Osteocyte (in vitro differentiated cells): ENCODE measurements around the gene MELTF. TPM values are rescaled to one million over a fixed set of nuclear protein-coding genes. Genes with fewer than 3 reads are reported as not detected.

Experiments used
- DNase-seq: peaks from one replicate; pipeline ENCODE4 v3.0.0; 2021; ENCODE audit warnings: mixed read lengths; ENCODE audit not compliant: unreplicated experiment; ENCODE audit errors: extremely low spot score
- H3K27ac Mint-ChIP-seq: one replicate; pipeline ENCODE4 v1.8.0; 2021; ENCODE audit warnings: mild to moderate bottlenecking, mixed read lengths; ENCODE audit not compliant: unreplicated experiment
- H3K27me3 Mint-ChIP-seq: one replicate; pipeline ENCODE4 v1.8.0; 2021; ENCODE audit warnings: mixed read lengths; ENCODE audit not compliant: unreplicated experiment
- H3K36me3 Mint-ChIP-seq: one replicate; pipeline ENCODE4 v1.8.0; 2021; ENCODE audit warnings: mixed read lengths; ENCODE audit not compliant: unreplicated experiment
- H3K4me1 Mint-ChIP-seq: one replicate; pipeline ENCODE4 v1.8.0; 2021; ENCODE audit warnings: mixed read lengths; ENCODE audit not compliant: unreplicated experiment
- H3K4me3 Mint-ChIP-seq: one replicate; pipeline ENCODE4 v1.8.0; 2021; ENCODE audit warnings: mild to moderate bottlenecking, moderate library complexity, mixed read lengths; ENCODE audit not compliant: unreplicated experiment
- H3K9me3 Mint-ChIP-seq: one replicate; pipeline ENCODE4 v1.8.0; 2021; ENCODE audit warnings: mixed read lengths; ENCODE audit not compliant: unreplicated experiment
- total RNA-seq: library from RNA; stranded (reverse); gene quantifications from 2 replicates; pipeline ENCODE4 v1.2.1, GENCODE V29; 2021
- TF ChIP-seq, protein P1 (sequence below): fragments of 200-600 bp; sonication (generic); IDR thresholded peaks from 2 replicates; pipeline ENCODE4 v1.5.0; 2021; ENCODE audit warnings: antibody characterized with exemption, mild to moderate bottlenecking, moderate library complexity

The MELTF gene
- total RNA-seq, 1 donor from 2014 or later = 1.4 TPM

DNA sequence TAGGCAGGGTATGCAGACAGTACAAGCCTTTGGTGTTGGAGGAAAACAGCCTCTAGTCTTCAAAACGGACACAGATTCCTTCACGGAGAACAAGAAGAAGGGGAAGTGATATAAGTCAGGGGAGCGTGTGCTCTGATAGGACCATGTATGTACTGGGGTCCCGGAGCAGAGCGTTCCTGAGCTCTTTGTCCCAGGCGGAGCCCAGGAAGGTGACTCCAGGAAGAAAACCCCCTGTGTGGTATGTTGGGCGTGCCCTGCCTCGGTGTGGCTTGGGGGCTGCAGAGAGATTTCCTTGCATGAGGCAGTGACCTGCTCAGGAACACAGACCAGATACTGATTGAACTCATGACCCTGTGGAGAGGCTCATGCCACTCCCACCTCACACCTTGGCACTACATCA is 21.7 kb downstream of the MELTF start:
- peaks cover 6% of the 10 kb centered on the region for H3K4me1 Mint-ChIP-seq
- H3K9me3 Mint-ChIP-seq = no peaks in the 10 kb centered on the region
- peaks cover 2% of the 10 kb centered on the region for H3K36me3 Mint-ChIP-seq
- H3K27me3 Mint-ChIP-seq = no peaks in the 10 kb centered on the region
- no peak overlapping the region for H3K4me3 Mint-ChIP-seq
- TF ChIP-seq, protein P1, sequence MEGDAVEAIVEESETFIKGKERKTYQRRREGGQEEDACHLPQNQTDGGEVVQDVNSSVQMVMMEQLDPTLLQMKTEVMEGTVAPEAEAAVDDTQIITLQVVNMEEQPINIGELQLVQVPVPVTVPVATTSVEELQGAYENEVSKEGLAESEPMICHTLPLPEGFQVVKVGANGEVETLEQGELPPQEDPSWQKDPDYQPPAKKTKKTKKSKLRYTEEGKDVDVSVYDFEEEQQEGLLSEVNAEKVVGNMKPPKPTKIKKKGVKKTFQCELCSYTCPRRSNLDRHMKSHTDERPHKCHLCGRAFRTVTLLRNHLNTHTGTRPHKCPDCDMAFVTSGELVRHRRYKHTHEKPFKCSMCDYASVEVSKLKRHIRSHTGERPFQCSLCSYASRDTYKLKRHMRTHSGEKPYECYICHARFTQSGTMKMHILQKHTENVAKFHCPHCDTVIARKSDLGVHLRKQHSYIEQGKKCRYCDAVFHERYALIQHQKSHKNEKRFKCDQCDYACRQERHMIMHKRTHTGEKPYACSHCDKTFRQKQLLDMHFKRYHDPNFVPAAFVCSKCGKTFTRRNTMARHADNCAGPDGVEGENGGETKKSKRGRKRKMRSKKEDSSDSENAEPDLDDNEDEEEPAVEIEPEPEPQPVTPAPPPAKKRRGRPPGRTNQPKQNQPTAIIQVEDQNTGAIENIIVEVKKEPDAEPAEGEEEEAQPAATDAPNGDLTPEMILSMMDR = no peak
- no peak overlapping the region for H3K27ac Mint-ChIP-seq
- no peak for DNase-seq

DNA sequence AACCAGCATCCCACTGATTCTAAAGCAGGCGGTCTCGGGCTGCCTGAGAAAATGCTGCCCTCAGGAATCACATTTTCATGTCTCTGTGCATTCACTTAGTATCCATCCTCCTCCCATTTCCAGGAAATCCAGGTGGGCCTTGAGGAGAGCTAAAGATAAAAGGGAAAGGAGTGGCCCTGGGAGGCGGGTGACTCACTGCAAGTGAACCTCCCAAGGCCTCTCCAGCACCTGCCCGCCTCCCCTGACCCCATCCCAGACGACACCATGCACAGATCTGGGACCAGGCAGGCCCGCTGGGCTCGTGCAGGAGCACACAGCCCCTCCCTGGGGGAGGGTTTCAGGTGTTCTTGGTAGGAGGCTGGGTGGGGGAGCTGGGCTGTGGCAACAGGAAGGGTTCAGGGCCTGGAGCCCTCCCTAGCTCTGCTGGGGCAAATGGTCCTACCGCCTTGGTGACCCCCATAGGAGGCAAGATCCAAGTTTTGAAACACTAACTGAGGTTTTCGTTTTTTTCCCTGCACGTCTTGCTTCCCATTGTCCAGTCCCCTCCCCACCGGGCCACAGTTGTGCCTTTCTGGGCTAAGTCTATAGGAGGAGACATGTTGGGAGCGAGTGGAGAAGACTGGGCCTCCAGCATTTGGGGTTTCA is 22.2 kb downstream of the MELTF start:
- Mint-ChIP-seq H3K36me3 (peaks cover 2% of the 10 kb centered on the region), H3K4me3 (no peak overlapping the region), H3K9me3 (no peaks in the 10 kb centered on the region), H3K4me1 (peaks cover 6% of the 10 kb centered on the region), H3K27ac (no peak overlapping the region), H3K27me3 (no peaks in the 10 kb centered on the region)
- DNase-seq = no peak
- TF ChIP-seq, protein P1 = no peak

DNA sequence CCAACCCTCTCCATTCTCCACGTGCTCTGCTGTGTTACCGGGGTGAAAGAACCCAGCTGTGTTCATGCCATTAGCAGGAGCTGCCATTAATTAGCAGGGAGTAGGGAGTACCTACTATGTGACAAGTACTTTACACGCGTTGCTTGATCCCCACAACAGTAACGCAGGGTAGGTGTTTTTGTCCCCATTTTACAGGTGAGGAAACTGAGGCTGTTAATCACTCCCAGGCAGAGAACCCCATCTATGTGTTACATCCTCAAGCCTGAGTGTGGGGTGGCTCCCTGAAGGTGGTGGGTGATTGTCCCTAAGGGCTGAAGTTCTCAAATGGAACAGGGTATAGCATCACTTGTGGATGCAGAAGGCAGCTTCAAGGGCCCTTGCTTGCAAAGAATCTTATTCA is 22.8 kb downstream of the MELTF start:
- DNase-seq = no peak
- no peak overlapping the region for H3K4me3 Mint-ChIP-seq
- TF ChIP-seq, protein P1 = no peak

DNA sequence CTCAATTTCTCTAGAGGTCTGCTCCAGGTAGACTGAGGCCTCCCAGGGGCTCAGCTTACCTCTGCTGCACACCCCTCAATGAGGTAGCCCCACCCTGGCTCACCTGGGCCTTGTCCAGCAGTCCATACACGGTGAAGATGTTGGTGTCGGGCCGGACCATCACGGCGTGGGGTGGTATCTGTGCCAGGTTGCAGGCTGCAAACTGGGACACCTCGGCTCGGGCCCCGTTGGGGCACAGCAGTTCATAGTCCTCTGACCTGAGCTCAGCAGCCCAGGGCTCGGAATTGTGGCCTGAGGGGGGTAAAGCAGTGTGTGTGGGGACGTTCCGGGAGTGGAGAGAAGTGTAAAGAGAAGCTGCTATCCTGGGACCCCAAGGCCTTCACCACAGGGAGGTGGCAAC is 23.2 kb downstream of the MELTF start:
- Mint-ChIP-seq H3K36me3 (peaks cover 2% of the 10 kb centered on the region), H3K4me1 (peaks cover 6% of the 10 kb centered on the region), H3K9me3 (no peaks in the 10 kb centered on the region), H3K4me3 (no peak overlapping the region), H3K27me3 (no peaks in the 10 kb centered on the region), H3K27ac (no peak overlapping the region)
- no peak for DNase-seq
- TF ChIP-seq, protein P1 = no peak

More for the DNA sequence above, 22.8 kb downstream of the MELTF start:
- Mint-ChIP-seq H3K27ac (no peak overlapping the region), H3K9me3 (no peaks in the 10 kb centered on the region), H3K4me1 (peaks cover 6% of the 10 kb centered on the region), H3K36me3 (peaks cover 2% of the 10 kb centered on the region), H3K27me3 (no peaks in the 10 kb centered on the region)

DNA sequence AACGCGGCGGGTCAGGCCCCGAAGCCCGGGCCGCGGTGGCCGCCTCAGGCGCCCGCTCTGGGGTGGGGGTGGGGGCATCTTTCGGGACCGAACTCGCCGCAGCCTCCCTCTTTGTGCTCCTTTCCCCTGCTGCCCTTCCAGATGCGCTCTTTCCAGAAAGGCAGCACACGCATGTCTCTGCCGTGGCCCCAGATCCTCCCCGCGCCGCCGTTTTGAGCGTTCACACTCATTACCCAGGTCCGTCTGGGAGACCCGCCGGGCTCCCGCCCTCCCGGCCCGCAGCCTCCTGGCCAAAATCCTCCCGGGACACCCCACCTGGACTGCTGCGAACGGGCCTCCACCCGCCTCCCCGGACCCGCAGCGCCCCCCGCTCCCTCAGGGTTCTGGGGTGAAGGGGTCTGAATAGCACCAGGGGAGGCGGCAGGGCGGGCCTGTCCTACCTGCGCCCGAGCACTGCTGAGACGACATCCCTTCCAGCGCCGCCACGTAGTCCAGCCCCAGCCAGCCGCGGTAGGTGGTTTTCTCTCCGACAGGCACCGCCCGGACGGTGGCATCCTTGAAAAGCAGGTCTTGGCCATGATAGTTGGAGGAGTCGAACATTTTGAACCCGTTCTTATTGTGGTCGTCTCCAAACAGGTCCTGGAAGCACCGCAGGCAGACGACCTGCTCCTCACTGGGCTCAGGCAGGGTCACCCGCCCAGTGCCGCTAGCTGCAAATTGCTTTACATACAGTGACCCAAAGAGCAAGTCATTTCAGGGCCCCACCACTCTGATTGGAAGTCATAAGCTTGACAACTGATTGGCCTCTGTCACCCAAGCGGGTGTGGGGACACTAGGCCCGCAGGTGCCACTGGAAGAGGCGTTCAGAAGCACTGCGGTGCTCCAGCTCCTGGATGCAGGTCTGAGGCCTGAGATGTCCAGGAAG is 25.9 kb downstream of the MELTF start:
- Mint-ChIP-seq H3K9me3 (no peaks in the 10 kb centered on the region), H3K4me1 (peaks cover 6% of the 10 kb centered on the region)

More for the DNA sequence above, 25.9 kb downstream of the MELTF start:
- Mint-ChIP-seq H3K4me3 (peak overlapping the region; percentile 78), H3K27ac (peak overlapping the region; percentile 75), H3K27me3 (no peaks in the 10 kb centered on the region), H3K36me3 (peaks cover 2% of the 10 kb centered on the region)
- TF ChIP-seq, protein P1 = no peak
- DNase-seq = no peak
